AG09309 (cell line): ENCODE results near the gene DDX19B.
"Not testable (repeated sequence)": the region's sequence is repeated elsewhere in the genome, so short reads cannot be mapped to it uniquely, and the experiment has no call there.

Experiments
- DNase-seq: peaks from one replicate; pipeline ENCODE4 v3.0.0-alpha.2; 2010; ENCODE audit warnings: low read depth
- H3K4me3 ChIP-seq: 2 replicates; pipeline ENCODE4 v1.5.1; 2011; ENCODE audit warnings: mild to moderate bottlenecking, low read depth, low read length, moderate library complexity; ENCODE audit not compliant: control insufficient read depth
- CTCF ChIP-seq: IDR thresholded peaks from 2 replicates; pipeline ENCODE4 v1.5.1; 2011; ENCODE audit warnings: mild to moderate bottlenecking, low read depth, low read length, inconsistent platforms; ENCODE audit not compliant: insufficient read depth, control insufficient read depth; ENCODE audit errors: missing control alignments

The DDX19B gene

GRCh38 chr16:70298988-70299938 is at the start of gene DDX19B:
Gene DDX19B (plus strand): TSS chr16:70299186. CDS start chr16:70299298, 112 bp downstream.
- no peak for TF ChIP-seq CTCF
- DNase-seq = no peak
- H3K4me3 ChIP-seq = peak within 1 kb of the TSS; percentile 100

- not testable (repeated sequence) for H3K4me3 ChIP-seq
Observed at GRCh38 chr16:70249697-70250096, 49.3 kb upstream of the DDX19B start.

GRCh38 chr16:70250748-70251628 is 48.0 kb upstream of the DDX19B start:
- peak overlapping the region; percentile 23 for H3K4me3 ChIP-seq
- DNase-seq = no peak
- TF ChIP-seq CTCF = no peak

More at GRCh38 chr16:70249697-70250096, 49.3 kb upstream of the DDX19B start:
- not testable (repeated sequence) for DNase-seq

- peak; percentile 92 for TF ChIP-seq CTCF
Observed at GRCh38 chr16:70251629-70252354, 47.2 kb upstream of the DDX19B start, which contains the start of gene EXOSC6. Gene EXOSC6 (minus strand): TSS chr16:70251940. CDS start chr16:70251900, 40 bp downstream.

DNA sequence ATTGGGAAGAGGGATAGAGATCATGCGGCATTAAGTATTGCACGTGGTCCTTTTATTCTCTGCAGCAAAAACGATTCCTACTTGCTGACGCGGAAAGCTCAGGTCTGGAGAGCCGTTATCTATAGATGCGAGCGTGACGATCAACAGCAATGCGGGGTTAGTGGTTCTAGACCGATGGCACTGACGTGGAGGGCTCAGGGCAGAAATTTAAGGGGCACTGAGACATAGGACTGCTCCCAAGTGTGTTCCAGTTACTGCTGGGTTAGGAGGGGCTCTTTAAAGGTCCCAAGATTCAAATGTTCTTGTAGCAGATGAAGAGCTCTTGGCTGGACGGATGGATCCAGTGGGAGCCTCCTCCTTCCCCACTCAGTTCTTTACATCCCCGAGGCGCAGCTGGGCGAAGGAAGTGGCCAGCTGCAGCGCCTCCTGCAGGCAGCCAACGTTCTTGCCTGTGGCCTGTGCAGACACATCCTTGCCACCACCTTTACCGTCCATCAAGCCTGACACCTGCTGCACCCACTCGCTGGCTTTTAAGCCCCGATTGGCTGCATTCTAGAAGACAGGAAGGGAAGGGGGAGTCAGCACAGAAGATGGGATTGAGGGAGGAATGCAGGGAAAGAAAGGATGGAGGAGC is 46.5 kb upstream of the DDX19B start:
- no peak for DNase-seq
- TF ChIP-seq CTCF = peak; percentile 58
- H3K4me3 ChIP-seq = no peak overlapping the region

More at GRCh38 chr16:70251629-70252354, 47.2 kb upstream of the DDX19B start, which contains the start of gene EXOSC6:
- peak within 1 kb of the TSS; percentile 23 for H3K4me3 ChIP-seq
- peak; percentile 53 for DNase-seq

GRCh38 chr16:70253291-70254106 is 45.5 kb upstream of the DDX19B start:
- DNase-seq = no peak
- H3K4me3 ChIP-seq = no peak overlapping the region
- peak; percentile 54 for TF ChIP-seq CTCF
